NCI-H2081 (cell line): Measurements from ENCODE around the gene RGS19.
"Not testable (repeated sequence)": the region's sequence is repeated elsewhere in the genome, so short reads cannot be mapped to it uniquely, and the experiment has no call there.

Experiments used
- DNase-seq, 2 experiments: peaks; one replicate each; lab custom pipeline; 2025; lab: John Stamatoyannopoulos, UW

Gene RGS19

DNA sequence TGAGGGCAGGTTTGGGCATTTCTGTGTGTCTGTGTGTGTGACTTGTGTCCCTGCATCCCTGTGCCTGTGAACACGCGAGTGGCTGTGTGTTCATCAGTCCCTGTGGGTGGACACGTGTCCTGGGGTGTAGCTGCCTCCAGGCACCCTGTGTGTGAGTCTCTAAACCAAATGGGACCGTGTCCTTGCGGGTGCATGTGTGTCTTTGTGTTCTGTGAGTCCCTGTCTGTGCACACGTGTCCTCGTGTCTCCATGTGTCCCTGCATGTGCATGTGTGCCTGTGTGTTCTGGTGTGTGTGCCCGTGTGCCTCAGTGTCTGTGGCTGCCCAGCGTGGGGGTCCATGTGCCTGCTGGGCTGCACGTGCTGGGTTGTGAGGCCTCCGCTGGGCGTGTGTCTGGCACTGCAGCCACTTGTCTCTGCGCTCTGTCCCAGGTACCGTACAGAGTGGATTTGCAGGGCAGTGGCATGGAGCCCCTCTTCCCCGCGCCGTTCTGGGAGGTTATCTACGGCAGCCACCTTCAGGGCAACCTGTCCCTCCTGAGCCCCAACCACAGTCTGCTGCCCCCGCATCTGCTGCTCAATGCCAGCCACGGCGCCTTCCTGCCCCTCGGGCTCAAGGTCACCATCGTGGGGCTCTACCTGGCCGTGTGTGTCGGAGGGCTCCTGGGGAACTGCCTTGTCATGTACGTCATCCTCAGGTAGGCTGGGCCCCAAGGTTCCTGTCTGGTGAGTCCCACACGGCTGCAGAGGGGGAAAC is 13.1 kb upstream of the RGS19 start:
- DNase-seq = no peak

DNA sequence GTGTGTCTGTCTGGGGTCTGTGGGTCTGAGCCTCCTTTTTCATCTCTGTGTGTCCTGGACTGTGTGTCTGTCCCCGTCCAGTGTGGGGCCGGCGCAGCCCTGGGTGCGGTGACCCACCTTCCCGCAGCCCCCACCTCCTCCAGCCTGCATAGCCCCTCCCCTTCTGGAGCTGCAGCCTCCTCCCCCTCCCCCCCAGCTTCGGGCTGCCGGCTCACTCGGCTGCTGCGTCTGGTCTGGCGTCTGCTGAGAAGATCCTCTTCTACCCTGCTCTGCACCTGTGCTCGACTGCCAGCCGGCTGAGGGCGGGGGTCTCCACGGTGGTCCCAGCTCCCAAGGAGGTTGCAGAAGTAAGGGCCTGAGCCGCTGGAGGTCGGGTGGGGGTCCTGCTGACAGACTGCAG is 12.5 kb upstream of the RGS19 start:
- DNase-seq = no peak

DNA sequence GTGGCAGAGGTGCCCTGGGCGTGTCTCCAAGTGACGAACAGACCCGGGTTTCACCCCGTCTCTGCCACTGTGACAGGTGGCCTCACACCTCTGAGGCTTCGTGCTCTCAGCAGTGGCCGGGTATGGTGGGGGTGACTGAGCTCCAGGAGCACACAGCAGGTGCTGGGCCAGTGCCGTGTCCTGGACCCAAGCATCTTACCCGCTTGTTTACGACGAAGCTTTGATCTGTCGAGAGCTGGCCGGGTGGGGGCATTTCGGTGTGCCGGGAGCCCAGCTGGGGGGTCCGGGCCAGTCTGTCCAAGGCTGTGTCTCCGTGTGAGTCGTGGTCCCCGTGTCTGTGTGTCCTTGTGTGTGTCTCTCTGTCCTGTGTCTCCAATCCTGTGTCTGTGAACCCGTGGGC is 12.0 kb upstream of the RGS19 start:
- DNase-seq = no peak

DNA sequence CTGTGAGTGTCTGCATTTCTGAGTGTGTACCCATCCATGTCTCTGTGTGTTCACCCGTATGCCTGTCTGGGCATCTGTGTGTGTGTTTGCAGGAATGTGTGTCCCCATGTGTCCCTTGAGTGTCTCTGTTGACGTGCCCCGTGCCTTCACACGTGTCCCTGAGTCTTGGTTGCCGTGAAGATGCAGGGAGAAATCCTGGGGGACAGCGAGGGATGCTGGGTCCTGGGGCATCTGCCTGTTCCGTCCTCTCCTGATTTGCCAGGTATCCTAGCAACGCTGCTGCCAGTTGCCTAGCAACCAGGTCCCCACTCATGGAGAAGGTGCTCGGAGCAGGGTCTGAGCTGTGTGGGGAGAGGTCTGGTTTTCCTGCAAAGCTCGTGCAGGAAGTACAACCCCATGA is 10.8 kb upstream of the RGS19 start:
- DNase-seq = no peak

DNA sequence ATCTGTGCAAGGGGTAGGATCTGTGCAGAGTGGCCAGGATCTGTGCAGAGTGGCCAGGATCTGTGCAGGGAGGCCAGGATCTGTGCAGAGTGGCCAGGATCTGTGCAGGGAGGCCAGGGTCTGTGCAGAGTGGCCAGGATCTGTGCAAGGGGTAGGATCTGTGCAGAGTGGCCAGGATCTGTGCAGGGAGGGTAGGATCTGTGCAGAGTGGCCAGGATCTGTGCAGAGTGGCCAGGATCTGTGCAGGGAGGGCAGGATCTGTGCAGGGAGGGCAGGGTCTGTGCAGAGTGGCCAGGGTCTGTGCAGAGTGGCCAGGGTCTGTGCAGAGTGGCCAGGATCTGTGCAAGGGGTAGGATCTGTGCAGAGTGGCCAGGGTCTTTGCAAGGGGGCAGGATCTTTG is 9.3 kb upstream of the RGS19 start:
- not testable (repeated sequence) for DNase-seq

DNA sequence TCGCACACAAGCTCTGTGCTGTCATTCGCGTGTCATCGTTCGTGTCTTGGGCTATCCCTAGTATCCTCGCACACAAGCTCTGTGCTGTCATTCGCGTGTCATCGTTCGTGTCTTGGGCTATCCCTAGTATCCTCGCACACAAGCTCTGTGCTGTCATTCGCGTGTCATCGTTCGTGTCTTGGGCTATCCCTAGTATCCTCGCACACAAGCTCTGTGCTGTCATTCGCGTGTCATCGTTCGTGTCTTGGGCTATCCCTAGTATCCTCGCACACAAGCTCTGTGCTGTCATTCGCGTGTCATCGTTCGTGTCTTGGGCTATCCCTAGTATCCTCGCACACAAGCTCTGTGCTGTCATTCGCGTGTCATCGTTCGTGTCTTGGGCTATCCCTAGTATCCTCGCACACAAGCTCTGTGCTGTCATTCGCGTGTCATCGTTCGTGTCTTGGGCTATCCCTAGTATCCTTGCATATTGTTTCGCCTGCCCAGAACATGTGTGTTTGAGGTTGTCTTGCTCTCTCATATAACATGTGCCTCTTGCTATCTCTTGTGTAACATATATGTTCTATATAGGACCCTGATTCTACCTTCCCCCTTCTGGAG is 8.0 kb upstream of the RGS19 start:
- DNase-seq = not testable (repeated sequence)

DNA sequence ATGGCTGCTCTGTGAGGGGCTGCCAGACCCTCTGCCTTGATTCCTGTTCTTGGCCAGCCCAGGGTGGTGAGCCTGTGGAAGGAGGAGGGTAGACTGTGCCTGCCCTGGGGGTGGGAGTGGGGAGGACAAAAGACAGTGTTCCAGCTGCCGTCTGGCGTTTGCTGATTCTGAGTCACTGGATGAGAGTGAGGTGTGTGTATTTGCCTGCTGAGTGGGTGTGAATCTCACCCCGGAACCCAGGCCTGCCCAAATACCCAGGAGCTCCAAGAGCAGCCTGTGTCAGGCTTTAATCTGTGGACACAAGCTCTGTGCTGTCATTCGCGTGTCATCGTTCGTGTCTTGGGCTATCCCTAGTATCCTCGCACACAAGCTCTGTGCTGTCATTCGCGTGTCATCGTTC is 7.5 kb upstream of the RGS19 start:
- DNase-seq = no peak

DNA sequence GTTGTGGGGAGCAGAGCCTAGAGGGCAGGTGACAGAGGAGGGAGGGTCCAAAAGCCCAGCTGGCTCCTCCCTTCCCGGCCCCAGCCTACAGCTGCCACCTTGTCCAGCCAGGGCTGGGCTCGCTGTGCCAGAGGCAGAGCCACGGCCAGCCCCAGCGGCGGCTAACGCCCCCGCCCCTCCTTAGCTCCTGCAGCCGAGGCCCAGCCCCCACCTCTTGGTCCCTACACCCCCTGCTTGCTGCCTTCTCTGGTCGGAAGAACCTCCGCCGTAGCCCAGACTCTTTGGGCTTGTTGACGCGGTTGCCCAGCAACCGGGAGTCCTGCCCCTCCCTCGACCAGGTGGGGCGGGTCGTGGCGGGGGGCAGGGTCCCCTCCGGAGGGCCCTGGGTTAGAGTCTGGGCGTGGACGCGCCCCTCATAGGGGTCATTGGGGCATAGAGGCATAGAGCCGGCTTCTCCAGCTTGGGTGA is 5.4 kb upstream of the RGS19 start:
- DNase-seq = peak in 1 of 2 experiments; percentile 40

DNA sequence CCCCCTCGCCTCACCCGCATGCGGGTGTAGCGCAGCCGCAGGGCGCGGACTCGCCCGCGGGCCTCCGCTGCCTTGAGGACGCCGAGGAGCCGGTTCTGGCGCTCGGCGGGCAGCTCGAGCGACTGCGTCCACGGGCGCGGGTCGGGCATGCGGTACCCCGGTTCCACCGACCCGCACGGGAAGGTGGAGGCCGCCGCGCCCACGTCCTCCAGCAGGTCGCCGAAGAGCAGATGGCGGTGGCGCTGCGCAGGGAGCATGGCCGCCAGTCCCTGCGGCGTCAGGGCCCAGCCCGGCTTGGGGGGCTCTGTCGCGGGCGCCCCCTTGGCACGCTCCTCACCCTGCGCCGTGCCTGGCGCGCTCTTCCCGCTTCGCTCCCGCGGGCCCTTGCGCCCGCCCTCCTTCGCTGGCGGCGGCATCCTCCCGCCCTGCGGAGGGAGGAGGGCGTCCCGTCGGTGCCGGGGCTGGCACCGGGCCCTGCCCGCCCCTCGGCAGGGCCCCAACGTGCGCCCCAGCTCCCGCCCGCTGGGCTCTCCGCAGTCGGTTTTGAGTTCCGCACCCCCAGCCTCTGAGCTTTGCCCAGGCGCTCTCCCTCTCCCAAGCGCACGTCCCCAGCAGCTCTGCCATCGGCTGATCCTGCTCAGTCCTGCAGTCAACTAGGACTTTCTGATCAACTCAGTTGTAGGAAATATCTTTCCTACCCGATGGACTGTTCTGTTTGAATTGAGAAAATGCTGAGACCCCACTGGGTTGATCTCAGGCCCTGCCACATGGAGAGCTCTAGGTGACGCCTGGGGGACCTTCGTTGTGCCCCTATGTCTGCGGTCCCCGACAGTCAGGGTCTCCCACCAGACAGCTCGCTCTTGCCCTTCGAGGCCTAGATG is 4.7 kb upstream of the RGS19 start, which contains the start of gene LKAAEAR1:
TSS of gene LKAAEAR1 (minus strand) at position 595 of the 881 bp plus-strand sequence. CDS start at position 416, 179 bp downstream.
- peak in 1 of 2 experiments; percentile 25 for DNase-seq

DNA sequence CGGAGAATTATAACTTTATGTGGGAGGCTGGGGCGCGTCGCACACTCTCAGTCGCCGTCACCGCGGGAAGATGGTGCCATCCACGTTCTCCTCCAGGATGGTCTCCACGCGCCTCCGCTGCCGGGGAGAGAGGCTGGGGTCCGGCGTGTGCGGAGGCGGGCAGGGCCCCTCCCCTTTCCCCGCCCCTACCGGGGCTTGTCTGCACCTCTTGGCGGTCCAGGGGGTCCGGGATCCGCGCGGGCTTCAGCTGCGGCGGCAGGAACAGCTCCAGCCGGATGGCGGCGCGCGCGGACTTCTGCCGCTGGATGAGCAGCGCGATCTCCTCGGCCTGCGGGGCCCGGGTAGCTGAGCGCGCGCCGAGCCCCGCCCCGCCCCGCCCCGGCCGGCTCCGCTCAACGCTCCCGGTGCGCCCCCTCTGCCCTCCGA is 4.1 kb upstream of the RGS19 start:
- DNase-seq = peak; percentile 81 to 88

DNA sequence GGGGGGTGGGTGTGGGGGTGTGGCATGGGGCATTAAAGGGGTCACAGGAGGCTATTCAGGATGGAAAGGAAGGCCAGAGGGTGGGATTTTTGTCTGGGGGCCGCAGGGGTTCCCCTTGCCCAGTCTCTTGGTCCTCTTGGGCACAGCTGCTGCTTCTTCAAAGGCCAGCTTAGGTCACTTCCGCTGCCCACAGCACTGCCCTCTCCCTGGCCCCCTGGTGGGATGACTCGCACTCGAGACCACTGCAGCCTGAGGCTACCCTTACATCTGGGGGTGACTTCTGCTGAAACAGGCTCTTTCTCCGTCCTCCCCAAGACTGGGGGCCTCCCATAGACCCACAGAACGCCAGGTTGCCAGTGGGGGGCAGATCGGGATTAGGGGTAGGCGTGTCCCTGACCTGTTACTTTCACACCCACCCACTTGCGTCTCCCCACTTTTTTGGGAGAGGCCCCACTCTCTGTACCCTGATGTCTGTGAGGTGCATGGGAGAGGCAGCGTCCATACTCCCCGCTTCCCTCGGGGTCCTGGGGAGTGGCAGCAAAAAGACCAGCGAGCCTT is 3.6 kb upstream of the RGS19 start:
- DNase-seq = no peak

DNA sequence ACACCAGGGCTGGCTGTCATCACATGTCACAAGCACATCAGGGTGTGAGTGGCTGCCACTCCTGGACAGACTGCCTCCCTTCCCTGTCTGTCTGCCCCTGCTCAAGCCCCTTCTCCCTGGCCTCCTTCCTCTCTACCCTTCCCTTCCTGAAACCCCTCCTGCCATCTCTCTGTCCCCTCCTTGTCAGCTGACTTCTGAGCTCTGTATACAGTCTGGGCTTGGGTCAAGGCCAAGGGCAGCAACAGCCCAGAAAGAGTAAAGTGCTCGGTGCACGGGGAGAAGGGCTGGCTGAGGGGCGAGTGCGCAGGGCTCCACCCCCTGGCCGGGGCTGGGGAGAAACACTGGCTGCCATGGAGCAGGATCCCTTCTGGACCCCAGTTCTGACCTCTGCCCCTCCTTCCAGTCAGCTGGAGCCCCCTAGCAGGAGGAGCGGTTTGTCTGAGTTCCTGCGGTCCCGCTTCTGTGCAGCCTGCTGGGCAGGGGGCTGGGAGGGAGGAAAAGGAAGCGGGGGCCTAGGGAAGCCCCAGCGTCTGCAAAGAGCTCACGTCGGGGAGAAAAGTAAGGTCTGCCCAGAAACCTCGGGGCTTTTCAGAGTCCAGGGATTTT is 2.9 kb upstream of the RGS19 start:
- DNase-seq = no peak

DNA sequence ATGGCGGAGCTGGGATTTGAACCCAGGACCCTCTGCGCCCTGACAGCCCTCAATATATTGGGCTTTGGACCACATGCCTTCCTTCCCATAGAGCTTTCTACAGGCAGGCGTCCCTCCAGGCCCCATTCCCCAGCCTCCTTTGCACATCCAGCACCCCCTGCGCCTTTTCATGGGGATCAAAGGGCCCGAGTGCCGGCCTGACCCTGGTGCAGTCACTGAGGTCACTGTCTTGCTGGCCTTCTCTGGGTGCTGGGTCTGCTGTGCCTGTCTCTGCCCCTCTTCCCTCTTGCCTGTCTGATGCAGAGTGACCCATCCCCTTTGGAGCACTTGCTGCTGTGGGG is 2.3 kb upstream of the RGS19 start:
- no peak for DNase-seq

DNA sequence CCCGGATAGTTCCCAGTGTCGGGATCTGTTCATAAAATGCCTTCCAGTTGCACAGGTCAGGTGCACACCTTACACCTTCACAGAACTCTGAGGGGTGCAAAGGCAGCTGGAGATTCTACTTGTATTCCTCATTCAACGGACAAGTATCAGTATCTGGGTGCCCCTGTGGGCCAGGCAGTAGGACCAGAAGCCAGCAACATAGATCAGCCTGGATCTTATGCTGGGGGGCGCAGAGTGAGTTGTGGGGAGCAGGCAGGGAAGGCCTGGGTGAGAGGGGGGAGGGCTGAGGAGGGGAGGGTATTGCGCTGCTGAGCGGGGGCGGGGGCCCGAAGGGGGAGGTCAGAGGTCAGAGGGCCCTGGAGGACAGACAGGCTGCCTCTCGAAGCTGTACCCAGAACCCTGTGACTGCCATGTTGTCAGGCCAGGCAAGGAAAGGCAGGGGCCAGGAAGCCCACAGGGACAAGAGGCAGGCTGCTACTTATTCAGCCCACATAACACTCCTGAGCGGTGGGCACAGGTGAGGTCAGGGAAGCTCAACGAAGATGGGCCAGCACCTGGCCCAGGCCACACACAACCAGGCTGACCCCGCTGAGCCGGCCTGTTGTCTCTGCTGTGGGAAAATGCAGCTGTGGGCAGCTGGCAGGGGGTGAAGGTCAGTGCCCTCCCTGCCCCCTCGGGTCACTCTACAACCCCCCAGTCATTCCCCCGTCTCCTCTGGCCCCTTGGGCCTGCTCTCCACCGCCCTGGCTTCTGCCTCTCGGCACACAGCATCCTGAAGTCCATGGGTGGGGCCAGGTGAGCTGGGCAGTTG is 1.7 kb upstream of the RGS19 start:
- DNase-seq = no peak

DNA sequence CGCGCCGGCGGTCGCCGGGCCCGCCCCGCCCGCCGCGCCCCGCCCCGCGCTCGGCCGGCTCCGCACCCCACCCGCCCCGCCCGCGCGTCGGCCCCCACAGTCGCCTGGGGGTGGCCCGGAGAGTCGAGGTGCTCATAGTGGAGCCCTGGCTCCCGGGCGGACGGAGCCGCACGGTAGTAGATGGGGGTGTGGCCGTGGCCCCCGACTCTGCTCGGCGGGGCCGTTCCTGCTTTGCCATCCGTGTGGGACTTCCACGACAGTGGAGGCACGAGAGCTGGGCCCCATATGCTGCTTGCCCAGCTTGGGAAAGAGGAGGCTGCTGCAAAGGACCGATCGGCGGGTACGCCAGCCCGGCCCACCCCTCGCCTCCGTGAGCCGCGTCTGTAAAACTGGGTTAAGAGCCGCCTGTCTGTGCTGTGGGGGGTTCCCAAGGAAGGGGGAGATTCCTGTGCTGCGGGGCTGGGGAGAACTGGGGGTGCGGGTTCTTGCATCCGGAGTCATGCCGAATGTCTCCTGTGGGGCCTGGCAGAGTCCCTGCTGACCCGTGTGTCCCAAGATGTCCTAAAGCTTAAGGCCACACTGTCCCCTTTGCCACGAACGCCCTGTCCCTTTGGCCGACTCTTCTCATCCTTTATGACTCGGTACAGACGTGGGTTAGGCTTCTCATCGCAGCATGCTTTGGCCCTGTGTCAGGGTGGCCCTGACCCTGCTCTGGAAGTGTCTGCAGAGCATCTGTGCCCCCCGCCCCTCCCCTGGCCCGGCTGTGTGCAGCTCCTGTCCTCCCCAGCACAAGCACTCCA is 895 bp upstream of the RGS19 start, which contains the start of gene OPRL1:
TSS of gene OPRL1 (plus strand) at position 70 of the 800 bp plus-strand sequence. CDS start 12,639 bp downstream, outside the sequence.
- no peak for DNase-seq

DNA sequence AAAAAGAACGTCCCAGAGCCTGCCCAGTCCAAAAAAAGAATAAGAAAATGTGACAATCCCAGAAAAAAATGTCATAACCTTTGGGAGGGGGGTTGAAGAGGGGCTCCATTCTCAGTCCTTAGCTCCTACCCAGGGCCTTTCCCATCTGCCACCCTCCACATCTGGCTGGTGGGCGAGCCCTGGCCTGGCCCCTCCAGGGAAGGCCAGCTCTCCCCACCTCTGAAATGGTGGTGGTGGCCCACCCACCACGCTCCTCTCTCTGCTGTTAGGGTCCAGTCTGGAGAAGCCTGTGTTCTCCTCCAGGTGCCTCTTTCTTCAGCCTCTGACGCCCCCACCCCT is 415 bp downstream of the RGS19 start:
- no peak for DNase-seq

DNA sequence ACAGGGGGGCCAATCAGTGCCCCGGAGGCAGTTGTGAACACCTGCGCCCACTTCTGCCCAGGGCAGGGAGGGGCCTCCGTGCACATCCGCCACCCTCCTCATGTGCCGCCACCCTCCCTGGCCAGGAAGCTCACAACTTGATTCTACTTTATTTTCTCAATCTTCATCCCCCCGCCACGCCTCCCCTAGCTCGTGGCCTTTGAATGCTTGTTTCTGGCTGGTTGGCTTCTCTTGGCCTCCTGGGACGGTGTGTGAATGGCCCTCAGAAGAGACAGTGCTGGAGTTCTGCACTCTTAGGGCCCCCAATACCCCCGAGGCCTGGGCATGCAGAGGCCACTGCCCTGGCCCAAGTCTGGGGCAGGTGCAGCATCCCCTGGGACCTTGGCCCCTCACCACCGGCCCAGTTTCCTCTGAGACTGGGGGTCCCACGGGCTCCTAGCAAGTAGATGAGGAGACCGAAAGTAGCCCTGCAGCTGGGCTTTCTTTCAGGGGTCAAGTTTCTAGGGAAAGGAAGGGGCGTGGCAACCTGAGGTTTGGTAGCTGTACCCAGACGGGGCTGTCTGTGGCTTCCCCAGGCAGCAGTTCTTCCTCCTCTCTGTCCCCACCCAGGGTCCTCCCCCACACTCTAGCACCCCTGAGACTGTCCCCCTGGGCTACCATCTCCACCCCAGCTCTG is 1.3 kb downstream of the RGS19 start:
- no peak for DNase-seq

DNA sequence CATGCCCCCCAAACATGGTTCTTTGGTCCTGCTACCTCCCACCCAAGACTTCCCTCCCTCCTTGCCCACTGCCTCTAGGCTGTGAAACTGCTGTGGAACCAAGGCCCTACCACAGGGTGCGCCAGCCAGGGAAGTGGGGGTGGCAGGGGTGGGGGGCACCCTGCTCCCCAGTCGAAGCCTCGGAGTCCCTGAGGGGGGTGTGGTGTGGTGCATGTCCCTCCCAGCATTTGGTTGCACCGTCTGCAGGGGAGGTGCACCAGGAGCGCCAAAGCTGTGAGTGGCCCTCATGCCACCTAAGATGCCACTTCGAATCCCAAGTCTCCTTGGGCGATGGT is 1.8 kb downstream of the RGS19 start:
- DNase-seq = no peak

DNA sequence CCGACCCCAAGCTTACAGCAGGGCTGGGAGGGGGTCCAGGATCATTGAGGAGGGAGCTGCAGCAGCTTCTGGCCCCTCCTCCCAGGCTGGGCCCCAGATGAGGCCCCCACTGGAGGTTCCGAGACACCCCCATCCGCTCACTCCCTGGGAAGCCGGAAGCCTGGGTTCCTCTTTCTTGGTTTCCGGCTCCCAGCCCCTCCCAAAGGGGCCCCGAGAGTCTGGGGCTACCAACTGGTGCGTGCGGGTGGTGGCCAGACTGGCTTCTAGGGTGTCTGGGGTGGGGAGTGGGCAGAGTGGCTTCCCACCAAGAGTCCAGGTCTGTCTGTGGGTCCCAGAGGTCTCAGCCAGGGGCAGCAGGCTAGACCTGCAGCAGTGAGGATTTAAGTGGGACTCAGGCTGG is 2.2 kb downstream of the RGS19 start:
- no peak for DNase-seq
